HepG2 (cell line): ENCODE results near the gene DNAJC1. TPM values are rescaled to one million over a fixed set of nuclear protein-coding genes. Genes with fewer than 3 reads are reported as not detected.
A peak's percentile ranks its signal among the peaks of the same experiment; 100 is the strongest.

ENCODE experiments used
- ATAC-seq: fragments of 200-7000 bp; cut with Tn5 transposase; 3 replicates; pipeline ENCODE4 v1.9.1; 2020; ENCODE audit warnings: mild to moderate bottlenecking, moderate library complexity
- BruUV-seq: library from RNA; stranded (reverse); fragments of 400-500 nt; replicated peaks from 2 replicates; lab custom pipeline; 2021; lab: Mats Ljungman, UMichigan
- CTCF ChIA-PET: fragments of 300-600 bp; formaldehyde crosslinking; extraction: SDS; loops from one replicate; lab custom pipeline; 2021; ENCODE audit warnings: low total read pairs, inconsistent platforms, low intra/inter-chr PET ratio; lab: Yijun Ruan, JAX
- POLR2A ChIA-PET: fragments of 350-600 bp; sonication (Branson Sonifier 250); formaldehyde crosslinking; loops from one replicate; lab custom pipeline; 2020; ENCODE audit warnings: antibody characterized with exemption, inconsistent platforms; lab: Yijun Ruan, JAX
- DNase-seq: peaks from one replicate; pipeline ENCODE4 v3.0.0-alpha.2; 2015; ENCODE audit warnings: low spot score
- FAIRE-seq: peaks from 3 replicates; lab custom pipeline; 2011; peaks lifted over from hg19 to GRCh38; lab: Jason Lieb, UNC
- H2AFZ ChIP-seq: one replicate; pipeline ENCODE4 v1.6.1; 2011; ENCODE audit warnings: low read length, inconsistent platforms
- H3K27ac ChIP-seq: fragments of 300-600 bp; 3 replicates; pipeline ENCODE4 v1.8.0; 2011; ENCODE audit warnings: mixed run types, mild to moderate bottlenecking, mixed read lengths, low read length, inconsistent platforms; ENCODE audit not compliant: insufficient read depth; ENCODE audit errors: extremely low read length
- H3K27me3 ChIP-seq, 2 experiments: fragments of 200-600 bp in 1 of 2; 2 replicates in 1 of 2; 3 replicates in 1 of 2; pipeline versions ENCODE4 v1.6.0 to v1.8.0; 2011; ENCODE audit warnings: low read length in 2 of 2, mild to moderate bottlenecking in 2 of 2, moderate library complexity in 2 of 2, inconsistent platforms in 1 of 2; ENCODE audit not compliant: insufficient read depth in 2 of 2, control insufficient read depth in 1 of 2
- H3K36me3 ChIP-seq, 2 experiments: fragments of 200-600 bp in 1 of 2; replicated peaks in 1 of 2; 2 replicates in 1 of 2; 3 replicates in 1 of 2; pipeline versions ENCODE4 v1.5.1 to v1.8.0; 2011; ENCODE audit warnings: low read length in 2 of 2, inconsistent platforms in 1 of 2; ENCODE audit not compliant: insufficient read depth in 2 of 2, control insufficient read depth in 1 of 2
- H3K4me1 ChIP-seq: 2 replicates; pipeline ENCODE4 v1.5.1; 2012; ENCODE audit warnings: low read length, inconsistent platforms; ENCODE audit not compliant: insufficient read depth
- H3K4me2 ChIP-seq: 2 replicates; pipeline ENCODE4 v1.6.0; 2011; ENCODE audit warnings: low read depth, low read length, inconsistent platforms
- H3K4me3 ChIP-seq, 3 experiments: fragments of 200-600 bp in 1 of 3; sonication (generic), shearing (Covaris generic) in 1 of 3; replicated peaks in 1 of 3; 2 replicates each; pipeline ENCODE4 v1.5.1; 2011 to 2016; ENCODE audit warnings: low read length in 3 of 3, inconsistent platforms in 2 of 3, low read depth in 2 of 3, mild to moderate bottlenecking in 2 of 3, control low read depth in 1 of 3, mixed read lengths in 1 of 3; ENCODE audit not compliant: insufficient read depth in 1 of 3
- H3K79me2 ChIP-seq: one replicate; pipeline ENCODE4 v1.6.1; 2011; ENCODE audit warnings: low read length, inconsistent platforms; ENCODE audit not compliant: insufficient read depth
- H3K9ac ChIP-seq: 2 replicates; pipeline ENCODE4 v1.6.0; 2011; ENCODE audit warnings: mild to moderate bottlenecking, low read depth, low read length, inconsistent platforms; ENCODE audit not compliant: insufficient read depth
- H3K9me3 ChIP-seq: 2 replicates; pipeline ENCODE4 v1.5.1; 2012; ENCODE audit warnings: mild to moderate bottlenecking, low read length
- H4K20me1 ChIP-seq: 2 replicates; pipeline ENCODE4 v1.6.0; 2011; ENCODE audit warnings: inconsistent platforms, mild to moderate bottlenecking, low read length, moderate library complexity; ENCODE audit not compliant: insufficient read depth
- ASH2L ChIP-seq: fragments of 300-600, 200-600 bp; sonication (generic); IDR thresholded peaks from 2 replicates; pipeline ENCODE4 v1.7.0; 2017; ENCODE audit warnings: low read depth, mild to moderate bottlenecking, moderate library complexity, mixed read lengths, low read length; ENCODE audit not compliant: insufficient read length
- ATF1 ChIP-seq: IDR thresholded peaks from 2 replicates; pipeline ENCODE4 v1.6.1; 2016; ENCODE audit warnings: mild to moderate bottlenecking, control low read depth
- CBFB ChIP-seq: sonication (generic); formaldehyde crosslinking; IDR thresholded peaks from 2 replicates; pipeline ENCODE4 v1.4.0; 2020; ENCODE audit warnings: missing genetic modification reagents
- FOXM1 ChIP-seq: sonication (generic); formaldehyde crosslinking; IDR thresholded peaks from 2 replicates; pipeline ENCODE4 v1.5.0; 2020; ENCODE audit warnings: missing genetic modification reagents
- HOXA7 ChIP-seq: sonication (generic); formaldehyde crosslinking; IDR thresholded peaks from 2 replicates; pipeline ENCODE4 v1.8.1; 2022; ENCODE audit warnings: mild to moderate bottlenecking, missing genetic modification reagents, moderate library complexity
- MYC ChIP-seq: sonication (generic); formaldehyde crosslinking; IDR thresholded peaks from 2 replicates; pipeline ENCODE4 v1.9.0; 2021; ENCODE audit warnings: missing genetic modification reagents, borderline replicate concordance
- SIN3B ChIP-seq: fragments of 150-350 bp; IDR thresholded peaks from 2 replicates; pipeline ENCODE4 v1.6.1; 2014; ENCODE audit warnings: low read length
- TSC22D2 ChIP-seq: sonication (generic); formaldehyde crosslinking; IDR thresholded peaks from 2 replicates; pipeline ENCODE4 v1.5.1; 2020; ENCODE audit warnings: missing genetic modification reagents, mild to moderate bottlenecking, borderline replicate concordance
- ZBTB7A ChIP-seq: sonication (generic); formaldehyde crosslinking; IDR thresholded peaks from 2 replicates; pipeline ENCODE4 v1.8.0; 2022; ENCODE audit warnings: mild to moderate bottlenecking, missing genetic modification reagents
- ZNF331 ChIP-seq: sonication (generic); formaldehyde crosslinking; IDR thresholded peaks from 2 replicates; pipeline ENCODE4 v1.4.0; 2020; ENCODE audit warnings: missing genetic modification reagents
- ZNF484 ChIP-seq: sonication (generic); formaldehyde crosslinking; IDR thresholded peaks from 2 replicates; pipeline ENCODE4 v1.5.1; 2020; ENCODE audit warnings: mild to moderate bottlenecking, low read depth, missing genetic modification reagents, borderline replicate concordance
- ZNF713 ChIP-seq: sonication (generic); formaldehyde crosslinking; IDR thresholded peaks from 2 replicates; pipeline ENCODE4 v1.4.0; 2020; ENCODE audit warnings: mild to moderate bottlenecking, missing genetic modification reagents
- WGBS: methylation state at CpG from one replicate; pipeline ENCODE4 v1.1.6; 2017; ENCODE audit warnings: low lambda C conversion rate; 5-methylcytosine and 5-hydroxymethylcytosine counted together
- in situ Hi-C: cut with HindIII; loops from 2 replicates; pipeline ENCODE4 v1.10.0; 2017; ENCODE audit warnings: low pct_unique_long_range_greater_than_20kb; ENCODE audit not compliant: extremely low pct_ligation_motif_present
- intact Hi-C: fragments of 100-400 bp; cut with micrococcal nuclease; formaldehyde crosslinking; loops from one replicate; pipeline ENCODE4 v1.10.0; 2022; ENCODE audit not compliant: unreplicated experiment
- polyA plus RNA-seq, 8 experiments: library from polyadenylated mRNA; depleted of rRNA in 3 of 8; stranded (reverse) in 7 of 8; unstranded in 1 of 8; fragments of >200 nt; fragmentation: Illumina TruSeq in 4 of 8; extraction: Trizol in 4 of 8; gene quantifications; 2 replicates each; pipeline versions ENCODE4 v1.2.1 to v1.2.3, GENCODE V29; 2011 to 2016; ENCODE audit warnings: low read depth in 4 of 8, missing spikeins in 1 of 8, mixed read lengths in 1 of 8; ENCODE audit not compliant: insufficient read depth in 1 of 8
- total RNA-seq, 5 experiments: library from RNA; depleted of rRNA; stranded (reverse); fragments of >200 nt; fragmentation: Illumina TruSeq; extraction: Trizol; gene quantifications; 2 replicates each; pipeline ENCODE4 v1.2.3, GENCODE V29; 2016; ENCODE audit warnings: low read depth in 1 of 5
- TF ChIP-seq, protein P1 (sequence below): sonication (generic); formaldehyde crosslinking; IDR thresholded peaks from 2 replicates; pipeline ENCODE4 v1.8.0; 2022; ENCODE audit warnings: missing genetic modification reagents, mild to moderate bottlenecking, borderline replicate concordance
- TF ChIP-seq, protein P2 (sequence below): sonication (generic); formaldehyde crosslinking; IDR thresholded peaks from 2 replicates; pipeline ENCODE4 v1.5.0; 2020; ENCODE audit warnings: missing genetic modification reagents
- TF ChIP-seq, protein P3 (sequence below): sonication (generic); formaldehyde crosslinking; IDR thresholded peaks from 2 replicates; pipeline ENCODE4 v1.4.0; 2020; ENCODE audit warnings: low read depth, mild to moderate bottlenecking, missing genetic modification reagents
- TF ChIP-seq, protein P4 (sequence below): sonication (generic); formaldehyde crosslinking; IDR thresholded peaks from 2 replicates; pipeline ENCODE4 v1.8.1; 2022; ENCODE audit warnings: mild to moderate bottlenecking, missing genetic modification reagents

DNAJC1 gene
- total and polyA plus RNA-seq, 2 of the 13 experiments (the other 11 are each of a cell fraction or from before 2014, with no cell fraction given): 9.9 to 16.6 TPM

DNA sequence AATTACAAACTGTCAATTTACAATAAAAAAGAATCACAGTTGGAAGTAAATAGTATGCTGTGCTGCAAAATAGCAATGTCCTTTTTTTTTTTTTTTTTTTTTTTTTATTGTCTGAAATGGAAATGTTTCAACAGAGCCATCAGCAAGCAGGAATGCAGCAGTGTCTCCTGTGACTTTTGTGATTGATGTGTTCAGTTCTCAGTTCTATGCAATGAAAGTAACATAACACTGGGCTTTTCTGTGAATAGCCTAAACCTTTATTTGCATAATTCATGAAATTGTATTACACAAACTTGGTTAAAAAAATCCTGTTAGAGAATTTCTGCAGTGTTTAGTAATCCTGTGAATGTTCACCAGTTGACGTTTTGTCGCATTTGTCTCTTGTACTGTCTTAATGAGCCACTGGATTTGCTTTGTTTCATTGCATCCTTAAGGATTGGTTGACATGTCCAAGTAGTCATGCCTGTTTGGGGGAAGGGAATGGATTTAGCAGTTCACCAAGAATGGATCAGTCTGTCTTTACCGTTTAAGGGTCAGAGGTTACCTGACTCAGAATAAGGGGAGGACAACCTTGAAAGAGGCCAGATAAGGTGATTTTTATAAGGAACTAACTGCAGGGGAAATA, 276.8 kb downstream of the DNAJC1 start (continued):
- TF ChIP-seq, protein P1, sequence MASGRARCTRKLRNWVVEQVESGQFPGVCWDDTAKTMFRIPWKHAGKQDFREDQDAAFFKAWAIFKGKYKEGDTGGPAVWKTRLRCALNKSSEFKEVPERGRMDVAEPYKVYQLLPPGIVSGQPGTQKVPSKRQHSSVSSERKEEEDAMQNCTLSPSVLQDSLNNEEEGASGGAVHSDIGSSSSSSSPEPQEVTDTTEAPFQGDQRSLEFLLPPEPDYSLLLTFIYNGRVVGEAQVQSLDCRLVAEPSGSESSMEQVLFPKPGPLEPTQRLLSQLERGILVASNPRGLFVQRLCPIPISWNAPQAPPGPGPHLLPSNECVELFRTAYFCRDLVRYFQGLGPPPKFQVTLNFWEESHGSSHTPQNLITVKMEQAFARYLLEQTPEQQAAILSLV (CRISPR knock-in tag): no peak
- no peak for TF ChIP-seq HOXA7
- no peak for TF ChIP-seq CBFB (CRISPR knock-in tag)
- TF ChIP-seq, protein P2, sequence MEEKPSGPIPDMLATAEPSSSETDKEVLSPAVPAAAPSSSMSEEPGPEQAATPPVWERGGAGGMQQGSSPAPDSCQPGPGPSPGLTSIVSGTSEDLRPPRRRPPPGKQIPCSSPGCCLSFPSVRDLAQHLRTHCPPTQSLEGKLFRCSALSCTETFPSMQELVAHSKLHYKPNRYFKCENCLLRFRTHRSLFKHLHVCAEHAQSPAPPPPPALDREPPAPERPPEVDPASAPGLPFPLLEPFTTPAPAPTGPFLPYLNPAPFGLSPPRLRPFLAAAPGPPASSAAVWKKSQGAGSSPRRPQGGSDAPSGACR (CRISPR knock-in tag): no peak
- TF ChIP-seq TSC22D2 (CRISPR knock-in tag): no peak
- no peak for TF ChIP-seq ZNF331 (CRISPR knock-in tag)
- TF ChIP-seq MYC (CRISPR knock-in tag): no peak
- TF ChIP-seq ZNF484: no peak
- TF ChIP-seq, all 625 proteins: peak for 0

DNA sequence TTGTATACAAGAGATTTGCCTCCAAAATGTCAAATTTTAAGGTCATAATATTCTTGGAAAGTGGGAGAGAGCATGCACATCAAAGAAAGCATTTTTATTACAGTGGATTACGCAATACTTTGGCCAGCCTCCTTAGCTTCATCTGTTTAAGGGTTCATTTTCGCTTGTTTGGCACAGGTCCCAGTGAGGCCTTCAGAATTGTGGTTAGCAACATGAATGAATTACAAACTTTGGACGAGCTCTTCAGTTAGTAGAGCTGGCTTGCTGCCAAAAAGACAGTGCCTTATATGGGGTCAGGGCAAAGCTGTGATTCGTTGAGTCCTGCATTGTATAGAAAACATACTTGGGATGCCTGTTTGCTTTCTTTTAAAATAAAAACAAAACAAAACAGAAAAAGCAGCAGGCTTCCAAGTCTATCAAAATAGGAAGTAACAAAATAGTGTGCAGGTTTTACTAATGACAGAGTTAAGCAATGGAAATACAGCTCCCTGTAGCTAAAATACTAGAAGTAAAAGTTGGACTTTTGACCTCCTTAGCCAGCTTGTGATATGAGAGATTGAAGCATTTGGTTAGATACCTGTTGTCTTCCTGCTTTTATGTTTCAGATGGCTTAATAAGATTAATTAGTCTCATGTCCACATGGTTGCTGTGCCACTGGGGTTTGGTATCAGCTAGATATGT, 278.7 kb downstream of the DNAJC1 start:
- Histone ChIP-seq H3K27ac (peak overlapping the region; percentile 49), H4K20me1 (peaks cover 11% of the 10 kb centered on the region), H3K27me3 (no peaks in the 10 kb centered on the region), H3K4me2 (peak overlapping the region; percentile 8; the same call in 1 of the 2 replicates), H2AFZ (no peak overlapping the region), H3K9me3 (no peaks in the 10 kb centered on the region), H3K4me1 (peaks cover 36% of the 10 kb centered on the region), H3K79me2 (no peaks in the 10 kb centered on the region), H3K36me3 (peaks cover 5 to 20% of the 10 kb centered on the region in 2 experiments), H3K9ac (no peak overlapping the region), H3K4me3 (no peak overlapping the region)
- FAIRE-seq (peak; percentile 79), DNase-seq (peak; percentile 98), ATAC-seq (peak; percentile 97)
- intact Hi-C loops (loop anchor here (5.0 kb wide), 1 partner anchor 43 kb away; no protein-coding TSS in a partner anchor), in situ Hi-C loops (loop anchor here (25.0 kb wide), 1 partner anchor 438 kb away; no protein-coding TSS in a partner anchor)
- BruUV-seq: no TSS peak
- ChIA-PET POLR2A (interaction anchor here (0.9 to 1.5 kb wide), 5 partner anchors 11 to 231 kb away, joined by 3 to 18 read pairs (median 5); partner anchors contain the start of gene SKIDA1), CTCF (interaction anchor here (0.7 kb wide), 1 partner anchor 229 kb away, joined by 3 read pairs; no protein-coding TSS in a partner anchor)
- 1% methylated on average over 4 of the region's 4 CpGs for WGBS
- TF ChIP-seq, protein P3, sequence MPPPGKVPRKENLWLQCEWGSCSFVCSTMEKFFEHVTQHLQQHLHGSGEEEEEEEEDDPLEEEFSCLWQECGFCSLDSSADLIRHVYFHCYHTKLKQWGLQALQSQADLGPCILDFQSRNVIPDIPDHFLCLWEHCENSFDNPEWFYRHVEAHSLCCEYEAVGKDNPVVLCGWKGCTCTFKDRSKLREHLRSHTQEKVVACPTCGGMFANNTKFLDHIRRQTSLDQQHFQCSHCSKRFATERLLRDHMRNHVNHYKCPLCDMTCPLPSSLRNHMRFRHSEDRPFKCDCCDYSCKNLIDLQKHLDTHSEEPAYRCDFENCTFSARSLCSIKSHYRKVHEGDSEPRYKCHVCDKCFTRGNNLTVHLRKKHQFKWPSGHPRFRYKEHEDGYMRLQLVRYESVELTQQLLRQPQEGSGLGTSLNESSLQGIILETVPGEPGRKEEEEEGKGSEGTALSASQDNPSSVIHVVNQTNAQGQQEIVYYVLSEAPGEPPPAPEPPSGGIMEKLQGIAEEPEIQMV: no peak
- TF ChIP-seq ATF1: no peak
- TF ChIP-seq SIN3B: no peak
- peak; percentile 61 for TF ChIP-seq ASH2L
- TF ChIP-seq FOXM1 (CRISPR knock-in tag): no peak
- TF ChIP-seq ZNF713 (CRISPR knock-in tag): no peak
- no peak for TF ChIP-seq ZBTB7A (CRISPR knock-in tag)
- TF ChIP-seq, protein P4, sequence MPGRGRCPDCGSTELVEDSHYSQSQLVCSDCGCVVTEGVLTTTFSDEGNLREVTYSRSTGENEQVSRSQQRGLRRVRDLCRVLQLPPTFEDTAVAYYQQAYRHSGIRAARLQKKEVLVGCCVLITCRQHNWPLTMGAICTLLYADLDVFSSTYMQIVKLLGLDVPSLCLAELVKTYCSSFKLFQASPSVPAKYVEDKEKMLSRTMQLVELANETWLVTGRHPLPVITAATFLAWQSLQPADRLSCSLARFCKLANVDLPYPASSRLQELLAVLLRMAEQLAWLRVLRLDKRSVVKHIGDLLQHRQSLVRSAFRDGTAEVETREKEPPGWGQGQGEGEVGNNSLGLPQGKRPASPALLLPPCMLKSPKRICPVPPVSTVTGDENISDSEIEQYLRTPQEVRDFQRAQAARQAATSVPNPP (CRISPR knock-in tag): no peak
